CD4-positive, alpha-beta T cell treated with Interferon alpha-2 for 1 hour (primary cell): Measurements from ENCODE around the gene FNDC10.
"Not testable (repeated sequence)": the region's sequence is repeated elsewhere in the genome, so short reads cannot be mapped to it uniquely, and the experiment has no call there.

Experiments
- DNase-seq, 2 donors: peaks; one replicate each; pipeline ENCODE4 v3.0.0-alpha.2; 2020 to 2022

FNDC10 gene

GRCh38 chr1:1598720-1599029 lies 1.3 kb downstream of the FNDC10 start:
- DNase-seq, result no peak

- DNase-seq, result no peak
These were observed 1.8 kb downstream of the FNDC10 start for GRCh38 chr1:1598051-1598719.

- DNase-seq, result no peak
These were observed 2.5 kb downstream of the FNDC10 start for GRCh38 chr1:1597275-1597930.

GRCh38 chr1:1596493-1597274 lies 3.3 kb downstream of the FNDC10 start:
- no peak for DNase-seq

- DNase-seq, result not testable (repeated sequence)
These were observed 4.6 kb downstream of the FNDC10 start for GRCh38 chr1:1595341-1595740.

GRCh38 chr1:1594602-1595260 lies 5.2 kb downstream of the FNDC10 start:
- no peak for DNase-seq

DNA sequence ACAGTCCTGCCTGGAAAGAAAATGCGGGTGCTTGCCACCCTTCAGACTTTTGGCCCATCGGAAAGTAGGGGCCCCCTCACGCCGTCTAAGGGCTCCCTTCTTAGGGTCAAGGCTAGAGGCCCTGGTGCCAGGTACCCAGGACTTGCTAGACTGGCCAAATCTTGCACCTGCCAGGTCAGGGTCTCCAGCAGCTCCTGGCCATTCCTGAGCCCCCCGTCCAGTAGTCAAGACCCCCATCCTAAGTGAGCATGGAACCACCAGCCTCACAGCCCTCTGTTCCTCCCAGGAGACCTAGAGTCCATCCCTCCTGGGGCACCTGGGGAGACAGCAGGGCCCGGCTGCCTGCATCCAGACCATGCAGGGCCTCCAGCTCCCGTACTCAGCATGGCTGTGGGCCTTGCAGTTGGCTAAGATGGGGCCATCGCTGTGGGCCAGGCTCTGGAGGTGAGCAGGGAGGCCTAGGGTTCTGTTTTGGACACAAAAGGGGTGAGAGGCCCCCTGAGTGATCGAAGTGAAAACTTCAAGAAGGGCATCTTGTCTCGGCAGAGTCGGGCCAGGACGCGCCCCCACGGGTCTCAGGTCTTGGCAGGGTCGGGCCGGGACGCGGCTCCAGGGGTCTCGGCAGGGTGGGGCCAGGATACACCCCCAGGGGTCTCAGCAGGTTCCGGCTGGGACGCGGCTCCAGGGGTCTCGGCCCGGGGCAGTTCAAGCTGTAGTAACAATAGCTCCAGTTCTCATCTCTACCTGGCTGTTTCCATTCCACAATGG lies 5.9 kb downstream of the FNDC10 start:
- DNase-seq, result no peak

DNA sequence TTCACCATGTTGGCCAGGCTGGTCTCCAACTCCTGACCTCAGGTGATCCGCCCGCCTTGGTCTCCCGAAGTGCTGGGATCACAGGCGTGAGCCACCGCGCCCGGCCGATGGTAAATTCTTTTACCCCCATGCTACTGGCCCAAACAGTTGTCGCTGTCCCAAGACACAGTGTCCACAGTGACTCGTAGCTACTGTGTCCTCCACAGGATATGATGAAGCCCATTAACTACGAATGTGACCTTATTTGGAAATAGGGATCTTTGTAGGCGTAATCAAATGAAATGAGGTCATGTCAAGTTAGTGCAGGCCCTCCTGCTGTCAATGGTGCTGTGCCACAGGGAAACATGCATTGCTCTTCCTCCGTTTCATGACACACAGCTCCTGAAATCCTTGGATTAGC lies 8.5 kb downstream of the FNDC10 start:
- no peak for DNase-seq

DNA sequence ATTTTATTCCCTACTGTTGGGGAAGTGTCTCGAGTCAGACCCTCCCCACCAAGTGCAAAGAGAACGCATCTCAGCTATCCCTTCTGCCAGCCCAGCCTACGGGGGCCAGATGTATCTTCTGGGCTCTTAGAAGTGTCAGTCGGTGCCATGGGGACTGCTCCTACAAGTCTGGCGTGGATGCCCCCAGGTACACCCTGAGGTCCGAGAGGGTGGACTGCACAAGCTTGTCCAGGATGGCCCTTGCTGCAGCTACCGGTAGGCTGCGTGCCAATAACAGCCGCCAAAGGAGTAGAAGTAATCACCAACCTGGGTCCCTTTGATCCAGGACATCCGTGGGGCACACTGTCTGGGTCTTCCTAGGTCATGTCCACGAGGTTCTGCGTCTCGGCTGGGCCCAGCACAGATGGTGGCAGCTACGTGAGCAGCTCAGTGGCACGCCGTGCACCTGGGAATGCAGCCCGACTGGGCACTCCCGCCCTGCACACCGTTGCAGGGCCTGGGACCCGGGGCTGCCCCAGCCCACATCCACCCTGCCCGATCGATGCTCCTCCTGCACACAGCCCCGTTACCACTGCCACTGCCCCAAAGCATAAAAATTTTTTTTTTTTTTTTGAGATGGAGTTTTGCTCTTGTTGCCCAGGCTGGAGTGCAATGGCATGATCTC lies 16.5 kb downstream of the FNDC10 start:
- DNase-seq, result no peak

DNA sequence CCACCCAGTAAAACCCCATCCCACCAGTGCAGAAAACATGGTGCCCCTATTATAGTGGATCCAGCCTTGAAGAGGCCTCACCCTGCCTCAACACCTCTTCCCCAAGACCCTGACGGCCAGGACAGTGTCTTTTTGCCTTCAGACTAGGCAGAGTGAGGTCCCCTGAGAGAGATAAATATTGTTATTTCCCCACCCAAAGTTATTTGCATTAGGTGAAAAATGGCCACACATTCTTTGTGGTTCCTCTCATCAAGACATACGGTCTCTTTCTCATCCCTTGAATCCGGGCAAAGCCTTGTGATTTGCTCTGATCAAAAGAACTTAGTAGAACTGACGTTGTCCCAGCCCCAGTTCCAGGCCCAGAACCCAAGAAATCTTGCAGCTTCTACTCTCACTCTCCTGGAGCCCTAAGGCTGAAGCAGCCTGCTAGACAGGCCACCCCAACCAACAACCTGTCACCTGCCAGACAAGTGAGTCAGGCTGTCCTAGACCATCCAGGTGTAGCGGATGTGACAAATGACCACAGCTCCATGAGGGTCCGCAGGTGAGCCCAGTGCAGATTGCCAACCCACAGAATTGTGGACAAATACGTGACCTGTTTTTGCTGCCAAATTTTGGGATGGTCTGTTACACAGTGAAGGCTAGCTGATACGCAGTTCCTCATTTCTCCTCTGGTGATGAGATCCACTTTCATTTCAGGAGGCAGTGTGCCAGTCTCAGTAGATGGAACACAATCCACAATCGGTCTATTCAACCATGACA lies 17.2 kb downstream of the FNDC10 start:
- no peak for DNase-seq

- DNase-seq, result no peak
These were observed 21.5 kb downstream of the FNDC10 start for GRCh38 chr1:1578371-1578940.

DNA sequence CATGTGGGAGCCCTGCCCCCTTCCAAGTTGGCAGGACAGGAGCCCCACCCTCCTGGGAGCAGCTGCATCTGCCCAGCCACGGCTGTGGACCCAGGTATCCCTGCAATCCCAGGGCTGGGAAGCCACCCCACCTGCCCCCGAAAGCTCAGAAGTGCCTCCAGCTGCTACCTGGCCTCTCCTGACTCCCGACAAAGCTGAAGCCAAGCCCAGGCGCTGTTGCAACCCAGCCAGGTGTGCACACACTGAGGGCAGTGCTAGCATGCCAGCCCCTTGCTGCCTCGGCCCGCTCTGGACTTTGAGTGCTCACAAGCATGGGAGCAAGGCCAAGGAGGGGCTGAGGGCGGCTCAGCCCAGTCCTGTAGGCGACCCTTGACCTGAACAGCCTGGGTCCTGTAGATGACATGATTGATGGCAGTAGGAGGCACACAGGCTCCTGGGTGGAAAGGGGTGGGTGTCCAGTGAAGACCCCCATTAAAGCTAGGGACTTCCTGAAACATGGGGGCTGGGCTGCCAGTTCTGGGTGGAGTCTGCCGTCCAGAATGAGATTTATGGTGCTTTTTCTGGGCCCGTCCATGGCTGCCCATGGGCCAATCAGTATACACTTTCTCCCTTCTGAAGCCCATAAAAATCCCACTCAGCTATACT lies 22.4 kb downstream of the FNDC10 start:
- no peak for DNase-seq

DNA sequence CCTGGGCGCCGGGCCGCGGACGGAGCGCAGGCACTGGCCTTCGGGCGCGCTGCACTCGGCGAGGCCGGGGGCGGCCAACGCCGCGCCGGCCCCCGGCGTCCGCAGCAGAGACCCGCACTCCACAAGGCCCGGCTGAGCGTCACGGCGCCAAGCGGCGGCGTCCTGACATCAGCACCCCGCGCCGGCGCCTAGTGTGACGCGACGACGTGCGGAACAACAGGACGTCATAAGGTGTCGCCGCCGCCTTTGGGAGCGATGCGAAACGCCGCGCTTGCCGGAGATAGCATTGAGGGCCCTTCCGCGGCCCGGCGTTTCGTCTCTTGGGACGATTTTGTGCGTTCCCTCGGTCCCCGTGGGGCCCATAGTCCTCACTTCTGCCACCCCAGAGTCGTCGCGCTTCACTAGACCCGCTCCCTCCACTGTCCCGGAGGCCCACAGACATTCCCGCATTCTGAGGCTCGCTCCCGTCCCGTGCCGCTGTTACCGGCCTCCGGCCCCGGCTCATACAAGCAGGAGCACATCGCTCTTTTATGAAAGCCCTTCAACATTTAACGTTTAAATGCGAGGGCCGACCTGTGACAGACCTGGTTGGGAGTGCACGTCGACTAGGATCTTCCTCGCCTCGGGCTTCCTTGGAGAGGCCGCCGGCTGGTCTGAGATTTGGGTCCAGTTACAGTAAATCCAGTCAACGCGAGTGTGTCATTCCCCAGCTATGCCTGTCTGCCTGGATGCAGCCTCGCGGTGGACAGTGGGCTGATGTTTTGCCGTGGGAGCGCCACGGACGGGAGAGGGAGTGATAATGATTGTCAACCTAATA lies 25.0 kb downstream of the FNDC10 start, which contains the start of gene SSU72:
TSS of gene SSU72 (minus strand) at position 143 of the 817 bp plus-strand sequence. CDS start 306 bp downstream, outside the sequence.
- DNase-seq, result peak; percentile 90 to 94

- peak; percentile 68 to 83 for DNase-seq
These were observed 25.9 kb downstream of the FNDC10 start for GRCh38 chr1:1573843-1574720.

DNA sequence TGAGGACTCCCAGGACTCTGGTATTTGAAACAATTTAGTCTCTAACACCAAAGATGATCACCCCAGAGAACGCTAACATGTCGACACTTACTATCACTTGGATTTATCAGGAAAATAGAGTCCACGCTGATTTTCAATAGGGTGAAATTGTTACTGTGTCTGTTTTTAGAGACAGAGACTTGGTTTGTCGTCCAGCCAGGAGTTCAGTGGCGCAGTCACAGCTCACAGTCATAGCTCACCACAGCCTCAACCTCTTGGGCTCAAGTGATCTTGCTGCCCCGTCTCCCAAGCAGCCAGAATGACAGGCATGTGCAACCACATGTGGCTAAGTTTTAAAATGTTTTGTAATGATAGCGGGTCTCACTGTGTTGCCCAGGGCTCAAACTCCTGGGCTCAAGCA lies 30.6 kb downstream of the FNDC10 start:
- no peak for DNase-seq

GRCh38 chr1:1567891-1568291 lies 32.0 kb downstream of the FNDC10 start:
- no peak for DNase-seq

- no peak for DNase-seq
These were observed 32.6 kb downstream of the FNDC10 start for GRCh38 chr1:1567152-1567875.

DNA sequence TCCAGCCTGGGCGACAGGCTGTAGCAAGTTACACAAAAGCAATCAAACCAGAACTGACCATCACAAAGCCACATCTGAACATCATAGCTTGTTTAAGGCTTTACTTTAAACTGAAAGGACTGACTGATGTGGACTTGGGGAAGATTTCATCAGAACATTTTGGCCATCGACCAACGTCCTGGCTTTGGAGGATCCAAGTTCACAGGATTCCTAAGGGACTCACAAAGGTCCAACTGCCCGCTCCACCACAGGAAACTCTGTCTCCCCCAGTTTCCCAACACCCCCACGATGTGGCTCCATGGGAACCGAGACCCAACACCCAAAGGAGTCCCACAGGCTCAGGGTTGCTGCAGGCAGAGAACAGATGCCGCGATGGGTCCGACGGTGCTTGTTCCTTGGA lies 34.6 kb downstream of the FNDC10 start:
- DNase-seq, result no peak
